CD4-positive, alpha-beta T cell (primary cell): Measurements from ENCODE around the gene RNASEH2B. TPM values are rescaled to one million over a fixed set of nuclear protein-coding genes. Genes with fewer than 3 reads are reported as not detected.

Experiments used
- ATAC-seq: fragments of 200-7000 bp; cut with Tn5 transposase; one replicate; pipeline ENCODE4 v1.10.0; 2022; ENCODE audit warnings: mild to moderate bottlenecking; ENCODE audit not compliant: poor library complexity
- CTCF ChIA-PET: fragments of 350-600 bp; sonication (Branson Sonifier 250); formaldehyde crosslinking; loops from one replicate; lab custom pipeline; 2021; ENCODE audit warnings: antibody characterized with exemption, inconsistent platforms; lab: Charles Lee
- POLR2A ChIA-PET: fragments of 350-600 bp; sonication (Branson Sonifier 250); formaldehyde crosslinking; loops from one replicate; lab custom pipeline; 2021; ENCODE audit warnings: antibody characterized with exemption, inconsistent platforms; lab: Charles Lee
- DNase-seq, 14 experiments: peaks; one replicate each; pipeline ENCODE4 v3.0.0-alpha.2; 2013 to 2020; ENCODE audit warnings: mixed read lengths in 2 of 14
- H3K27ac ChIP-seq, 2 donors: one replicate each; pipeline versions ENCODE4 v1.5.1 to v1.7.0; 2013; ENCODE audit warnings: low read length in 2 of 2, low read depth in 1 of 2, mild to moderate bottlenecking in 1 of 2
- H3K27me3 ChIP-seq, 2 experiments: 1 replicate in 1 of 2; 2 replicates in 1 of 2; pipeline versions ENCODE4 v1.6.1 to v1.7.0; 2013; ENCODE audit warnings: low read length in 2 of 2, control low read depth in 1 of 2, mild to moderate bottlenecking in 1 of 2, moderate library complexity in 1 of 2; ENCODE audit not compliant: insufficient read depth in 2 of 2, control insufficient read depth in 1 of 2
- H3K36me3 ChIP-seq: one replicate; pipeline ENCODE4 v1.6.1; 2013; ENCODE audit warnings: low read length, control low read depth; ENCODE audit not compliant: insufficient read depth
- H3K4me1 ChIP-seq: one replicate; pipeline ENCODE4 v1.6.1; 2013; ENCODE audit warnings: low read length, control low read depth; ENCODE audit not compliant: insufficient read depth
- H3K4me3 ChIP-seq: one replicate; pipeline ENCODE4 v1.5.1; 2013; ENCODE audit warnings: mild to moderate bottlenecking, low read length, moderate library complexity
- H3K9me3 ChIP-seq, 2 experiments: 1 replicate in 1 of 2; 2 replicates in 1 of 2; pipeline versions ENCODE4 v1.6.1 to v1.7.0; 2013; ENCODE audit warnings: low read length in 2 of 2, mild to moderate bottlenecking in 2 of 2, control low read depth in 1 of 2, moderate library complexity in 1 of 2; ENCODE audit not compliant: control insufficient read depth in 1 of 2, insufficient read depth in 1 of 2
- H3K27ac Mint-ChIP-seq: one replicate; pipeline ENCODE4 v1.8.0; 2020; ENCODE audit warnings: mixed read lengths
- H3K27me3 Mint-ChIP-seq: one replicate; pipeline ENCODE4 v1.8.0; 2021; ENCODE audit warnings: mixed read lengths
- H3K36me3 Mint-ChIP-seq: one replicate; pipeline ENCODE4 v1.8.0; 2021; ENCODE audit warnings: low read depth, mixed read lengths
- H3K4me1 Mint-ChIP-seq: one replicate; pipeline ENCODE4 v1.8.0; 2021; ENCODE audit warnings: low read depth, mixed read lengths
- H3K4me3 Mint-ChIP-seq: one replicate; pipeline ENCODE4 v1.8.0; 2020; ENCODE audit warnings: mild to moderate bottlenecking, mixed read lengths
- H3K9me3 Mint-ChIP-seq: one replicate; pipeline ENCODE4 v1.8.0; 2020; ENCODE audit warnings: mixed read lengths
- CTCF ChIP-seq: fragments of 200-600 bp; IDR thresholded peaks from one replicate; pipeline ENCODE4 v1.8.0; 2022; ENCODE audit warnings: antibody characterized with exemption, mild to moderate bottlenecking
- intact Hi-C, 2 experiments: fragments of 100-400 bp; cut with DNase I in 1 of 2; cut with micrococcal nuclease in 1 of 2; formaldehyde crosslinking; loops; one replicate each; pipeline versions ENCODE4 v1.15.1 to v1.9.0; 2023 to 2025; cut with DNase I, micrococcal nuclease
- total RNA-seq, 174 experiments: library from RNA in 2 of 174; stranded (reverse) in 2 of 174; gene quantifications; one replicate each; pipeline ENCODE4 v1.2.3 and lab custom pipeline; 2021 to 2026

Gene RNASEH2B
- total RNA-seq, 2 experiments from 2014 or later: 68.4 to 74.6 TPM

DNA sequence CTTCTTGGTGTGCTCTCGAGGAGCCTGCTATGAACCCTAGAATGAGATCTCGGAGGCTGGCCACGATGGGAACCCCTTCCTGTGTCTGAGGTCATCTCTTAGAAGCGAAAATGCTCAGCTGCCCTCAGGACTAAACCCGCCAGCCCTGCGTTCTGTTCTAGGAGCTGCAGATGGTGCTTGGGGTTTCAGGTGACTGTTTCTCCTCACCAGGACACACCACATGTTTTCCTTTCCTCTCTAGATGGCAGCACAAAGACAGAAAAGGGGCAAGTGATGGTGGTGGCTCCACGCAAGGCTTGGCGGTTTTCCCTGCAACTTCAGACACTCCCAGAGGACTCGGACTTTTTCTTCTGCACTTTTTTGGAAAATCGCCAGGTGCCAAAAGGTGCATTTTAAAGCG, 60.1 kb downstream of the RNASEH2B start:
- Mint-ChIP-seq H3K36me3 (peaks cover 90% of the 10 kb centered on the region), H3K9me3 (no peaks in the 10 kb centered on the region), H3K4me3 (no peak overlapping the region), H3K27me3 (no peaks in the 10 kb centered on the region), H3K4me1 (no peaks in the 10 kb centered on the region), H3K27ac (no peak overlapping the region)
- Histone ChIP-seq H3K27ac (no peak overlapping the region), H3K4me1 (no peaks in the 10 kb centered on the region), H3K36me3 (peaks cover 52% of the 10 kb centered on the region), H3K27me3 (no peaks in the 10 kb centered on the region), H3K4me3 (no peak overlapping the region), H3K9me3 (no peaks in the 10 kb centered on the region)
- DNase-seq (no peak), ATAC-seq (no peak)
- TF ChIP-seq CTCF: no peak
- CTCF ChIA-PET: no interaction called here
- POLR2A ChIA-PET: no interaction called here
- intact Hi-C loops: no loop called here

DNA sequence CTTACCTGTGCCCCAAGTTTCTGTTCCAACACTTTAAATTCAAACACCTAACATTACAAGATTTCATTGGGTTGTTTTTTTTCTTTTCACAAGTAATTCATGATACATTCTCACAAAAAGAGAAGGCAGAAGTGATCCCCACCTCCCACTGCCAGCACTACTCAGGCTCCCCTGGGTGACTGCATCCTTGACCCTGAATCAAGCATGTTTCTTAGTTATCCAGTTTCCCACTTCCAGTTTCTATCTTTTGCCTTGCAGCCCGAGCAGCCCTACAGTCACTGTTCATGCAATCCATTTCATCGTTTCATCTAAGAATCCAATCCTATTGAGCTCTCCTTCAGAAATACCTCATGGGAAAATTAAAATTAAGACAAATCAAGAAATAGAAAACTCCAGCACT, 61.4 kb downstream of the RNASEH2B start:
- H3K27me3 Mint-ChIP-seq: no peaks in the 10 kb centered on the region
- Histone ChIP-seq H3K4me3 (no peak overlapping the region), H3K27ac (no peak overlapping the region), H3K4me1 (no peaks in the 10 kb centered on the region), H3K9me3 (no peaks in the 10 kb centered on the region), H3K27me3 (no peaks in the 10 kb centered on the region), H3K36me3 (peaks cover 44% of the 10 kb centered on the region)
- DNase-seq: no peak
- intact Hi-C loops: no loop called here
- no peak overlapping the region for H3K27ac Mint-ChIP-seq
- CTCF ChIA-PET: no interaction called here
- TF ChIP-seq CTCF: no peak
- POLR2A ChIA-PET: no interaction called here
- H3K4me3 Mint-ChIP-seq: no peak overlapping the region
- H3K36me3 Mint-ChIP-seq: peaks cover 90% of the 10 kb centered on the region
- no peaks in the 10 kb centered on the region for H3K9me3 Mint-ChIP-seq
- H3K4me1 Mint-ChIP-seq: no peaks in the 10 kb centered on the region
- ATAC-seq: no peak

DNA sequence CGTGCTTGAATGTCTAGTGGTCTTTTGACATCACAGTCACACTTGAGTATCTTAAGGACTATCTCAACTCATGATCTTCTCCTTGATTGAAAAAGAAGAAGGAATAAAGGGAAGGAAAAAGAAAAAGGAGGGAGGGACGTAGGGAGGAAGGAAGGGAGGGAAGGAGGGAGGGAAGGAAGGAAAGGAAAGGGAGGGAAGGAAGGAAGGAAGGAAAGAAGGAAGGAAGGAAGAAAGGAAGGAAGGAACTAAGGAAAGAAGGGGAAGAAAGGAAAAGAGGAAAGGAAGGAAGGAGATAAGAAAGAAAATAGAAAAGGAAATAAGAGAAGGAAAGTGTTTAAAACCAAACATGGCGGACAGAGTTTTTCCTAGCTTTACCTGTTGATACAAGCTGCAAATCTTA, 64.7 kb downstream of the RNASEH2B start:
- no peaks in the 10 kb centered on the region for H3K4me1 ChIP-seq
- Mint-ChIP-seq H3K36me3 (peaks cover 79% of the 10 kb centered on the region), H3K4me1 (no peaks in the 10 kb centered on the region), H3K27ac (no peak overlapping the region), H3K4me3 (no peak overlapping the region), H3K9me3 (no peaks in the 10 kb centered on the region), H3K27me3 (no peaks in the 10 kb centered on the region)
- no peak overlapping the region for H3K27ac ChIP-seq
- intact Hi-C loops: no loop called here
- CTCF ChIA-PET: no interaction called here
- H3K36me3 ChIP-seq: peaks cover 36% of the 10 kb centered on the region
- no peak for ATAC-seq
- no peaks in the 10 kb centered on the region for H3K27me3 ChIP-seq
- H3K4me3 ChIP-seq: no peak overlapping the region
- no peak for TF ChIP-seq CTCF
- H3K9me3 ChIP-seq: no peaks in the 10 kb centered on the region
- POLR2A ChIA-PET: no interaction called here
- DNase-seq: no peak
